ENCODE data around the gene FBXL2.
"Not testable (repeated sequence)": the region's sequence is repeated elsewhere in the genome, so short reads cannot be mapped to it uniquely, and the experiment has no call there.

The FBXL2 gene

DNA sequence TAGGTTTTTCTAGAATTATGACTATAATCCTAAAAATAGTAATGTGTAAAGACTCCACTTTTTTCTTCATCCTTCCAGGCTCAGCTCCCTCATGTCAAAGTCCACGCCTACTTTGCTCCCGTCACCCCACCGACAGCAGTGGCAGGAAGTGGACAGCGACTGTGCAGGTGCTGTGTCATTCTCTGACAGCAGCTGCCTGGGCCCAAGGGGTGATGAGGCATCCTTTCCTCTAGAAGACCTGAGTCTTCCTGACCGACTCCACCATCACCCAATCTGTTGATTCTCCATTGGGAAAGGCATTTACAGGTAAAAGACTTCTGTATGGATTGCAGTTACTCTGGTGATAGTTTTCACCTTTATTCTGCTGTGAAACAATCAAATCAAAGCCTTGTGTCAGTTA, 108.2 kb downstream of the FBXL2 start:
- DNase-seq, result peak in 1 of 2 experiments; percentile 27
- TF ChIP-seq POLR2A (IDR thresholded peaks at IDR 0.05; ENCODE audit: low read length), result no peak
- TF ChIP-seq GATA1 (IDR thresholded peaks at IDR 0.05; ENCODE audit: low read depth, low read length), result no peak

DNA sequence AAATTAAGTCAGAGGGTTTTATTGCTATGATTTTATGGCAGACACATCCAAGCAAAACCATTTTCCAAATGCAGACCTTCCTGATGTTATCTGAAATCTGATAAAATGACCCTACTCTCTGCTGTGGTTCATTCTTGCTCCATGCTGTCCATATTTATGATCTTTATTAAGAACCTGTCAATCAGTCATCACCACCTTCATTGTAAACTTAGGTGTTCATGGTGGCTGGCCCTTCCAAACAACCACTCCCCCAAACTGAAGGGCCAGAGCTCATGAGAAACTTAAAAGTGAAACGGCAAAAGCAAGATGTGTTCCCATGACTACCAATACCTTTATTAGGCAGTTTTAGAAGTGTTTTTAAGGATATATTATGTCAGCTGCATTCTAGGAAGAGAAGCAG, 109.4 kb downstream of the FBXL2 start:
- DNase-seq, result no peak
- TF ChIP-seq POLR2A (IDR thresholded peaks at IDR 0.05; ENCODE audit: low read length), result no peak
- no peak for TF ChIP-seq GATA1 (IDR thresholded peaks at IDR 0.05; ENCODE audit: low read depth, low read length)

DNA sequence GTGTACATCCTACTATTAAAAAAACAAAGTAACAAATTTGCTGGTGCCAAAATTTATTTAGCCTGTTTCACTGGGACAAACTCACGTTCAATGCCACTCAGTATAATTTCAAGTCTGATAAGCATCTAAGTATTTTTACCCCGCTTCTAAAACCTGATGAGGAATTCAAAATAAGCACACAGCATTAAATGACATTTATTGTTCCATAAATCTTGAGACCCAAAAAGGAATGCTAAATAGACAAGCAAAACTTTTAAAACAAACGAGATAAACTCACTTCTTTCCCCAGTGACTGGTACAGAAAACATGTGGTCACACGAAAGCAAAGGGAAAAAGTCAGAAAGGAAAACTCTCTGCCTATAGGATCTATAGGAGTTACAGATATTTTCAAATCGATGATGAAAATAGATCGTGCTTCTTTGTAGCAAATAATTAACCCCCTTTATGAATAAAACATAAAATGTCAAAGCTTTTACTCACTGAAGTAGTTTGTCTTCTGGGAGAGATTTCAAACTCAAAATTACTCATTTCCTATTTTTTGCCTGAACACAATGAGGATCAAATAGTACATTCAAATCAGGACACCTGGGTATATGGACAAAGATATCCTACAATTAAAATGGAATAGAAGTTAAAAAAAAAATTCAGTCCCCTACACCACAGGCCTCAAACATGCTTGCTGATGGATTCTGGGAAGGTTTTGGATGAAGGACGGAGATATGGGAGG, 111.3 kb downstream of the FBXL2 start:
- TF ChIP-seq GATA1 (IDR thresholded peaks at IDR 0.05; ENCODE audit: low read depth, low read length) (no peak), POLR2A (IDR thresholded peaks at IDR 0.05; ENCODE audit: low read length) (no peak)
- DNase-seq, result no peak

DNA sequence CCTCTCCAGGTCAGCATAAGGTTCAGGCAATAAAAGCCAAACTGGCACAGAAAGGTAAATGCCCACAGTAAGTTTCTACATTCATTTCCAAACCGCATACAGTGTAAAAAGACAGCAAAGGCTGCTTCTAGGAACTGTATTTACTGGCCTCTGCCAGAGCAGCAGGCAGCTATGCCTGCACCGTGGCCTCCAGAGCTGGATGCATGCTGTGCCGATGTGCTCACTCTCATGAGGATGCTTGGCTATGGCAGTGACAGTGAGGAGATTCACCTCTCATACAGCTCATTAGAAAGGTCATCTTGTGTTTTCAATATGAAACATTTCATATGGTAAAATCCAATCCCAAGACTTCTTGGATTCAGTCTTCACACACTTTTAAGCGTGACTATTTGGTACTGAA, 112.7 kb downstream of the FBXL2 start:
- no peak for DNase-seq
- TF ChIP-seq POLR2A (IDR thresholded peaks at IDR 0.05; ENCODE audit: low read length) (no peak), GATA1 (IDR thresholded peaks at IDR 0.05; ENCODE audit: low read depth, low read length) (no peak)

DNA sequence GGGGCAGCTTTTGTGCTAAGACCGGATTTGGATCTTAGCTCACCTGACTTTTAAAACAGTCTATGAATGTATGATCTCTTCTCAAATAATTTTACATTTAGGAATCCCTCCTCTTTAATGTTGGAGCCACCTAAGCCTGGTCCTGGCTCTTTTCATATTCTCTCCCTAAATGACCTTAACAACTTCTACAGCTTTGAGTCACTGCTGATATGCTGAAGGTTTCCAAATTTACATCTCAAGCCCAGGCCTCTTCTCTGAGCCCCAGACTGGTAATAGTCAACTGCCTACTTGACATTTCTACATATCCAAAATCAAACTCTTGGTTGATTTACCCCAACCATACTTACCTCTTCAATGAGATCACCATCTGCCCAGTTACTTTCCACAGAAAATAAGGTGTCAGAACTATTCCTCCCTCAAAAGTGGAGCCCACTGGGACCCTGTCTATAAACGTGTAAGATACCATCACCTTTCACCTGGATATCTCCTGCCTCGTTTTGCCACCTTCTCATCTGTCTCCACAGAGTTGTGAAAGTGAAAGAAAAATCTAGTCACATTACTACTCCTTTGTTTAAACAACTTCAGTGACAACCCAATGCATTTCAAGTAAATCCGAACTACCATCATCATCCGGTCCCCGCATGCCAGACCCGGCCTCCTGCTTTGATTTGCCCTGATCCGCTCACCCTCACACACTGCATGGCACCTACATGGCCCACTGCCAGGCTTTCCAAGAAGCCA, 114.2 kb downstream of the FBXL2 start:
- TF ChIP-seq GATA1 (IDR thresholded peaks at IDR 0.05; ENCODE audit: low read depth, low read length) (no peak), POLR2A (IDR thresholded peaks at IDR 0.05; ENCODE audit: low read length) (no peak)
- DNase-seq, result no peak

DNA sequence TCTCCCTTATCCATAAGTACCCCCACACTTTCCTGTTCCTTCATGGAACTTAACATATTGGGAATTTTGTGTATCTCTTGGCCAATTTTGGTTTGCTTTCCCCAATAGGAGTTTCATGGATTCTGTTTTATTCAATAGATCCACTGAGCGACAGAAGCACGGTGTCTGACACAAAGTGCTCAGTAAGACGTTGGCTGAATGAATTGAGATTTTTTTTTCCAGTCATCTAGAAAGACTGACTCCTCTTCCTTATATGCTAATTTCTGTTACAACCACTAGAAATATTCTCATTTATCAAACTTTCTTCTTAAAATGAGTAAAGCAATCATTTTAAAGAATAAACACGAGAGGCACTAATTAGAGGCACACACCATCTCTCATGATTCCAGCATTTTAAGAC, 114.9 kb downstream of the FBXL2 start:
- no peak for TF ChIP-seq POLR2A (IDR thresholded peaks at IDR 0.05; ENCODE audit: low read length)
- TF ChIP-seq GATA1 (IDR thresholded peaks at IDR 0.05; ENCODE audit: low read depth, low read length), result no peak
- no peak for DNase-seq

DNA sequence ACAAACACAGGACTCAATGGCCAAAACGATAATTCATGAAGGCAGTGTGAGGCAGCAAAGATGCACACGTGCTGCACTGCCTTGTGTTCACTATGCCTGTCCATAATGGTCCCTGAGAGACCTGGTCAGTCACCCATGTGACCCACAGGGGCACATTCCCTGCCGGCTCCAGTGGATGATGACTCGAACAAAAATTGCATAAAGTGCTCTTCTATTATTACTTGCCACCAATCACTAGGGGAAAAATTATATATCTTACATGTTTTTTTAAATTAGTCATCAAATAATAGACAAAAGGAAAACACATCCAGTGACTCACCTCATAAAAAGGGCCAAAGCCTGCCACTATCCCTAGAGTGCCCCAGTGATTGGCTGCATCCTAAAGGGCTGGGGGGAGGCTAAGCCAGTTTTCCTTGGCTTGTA, 115.5 kb downstream of the FBXL2 start:
- TF ChIP-seq GATA1 (IDR thresholded peaks at IDR 0.05; ENCODE audit: low read depth, low read length) (no peak), POLR2A (IDR thresholded peaks at IDR 0.05; ENCODE audit: low read length) (no peak)
- no peak for DNase-seq

DNA sequence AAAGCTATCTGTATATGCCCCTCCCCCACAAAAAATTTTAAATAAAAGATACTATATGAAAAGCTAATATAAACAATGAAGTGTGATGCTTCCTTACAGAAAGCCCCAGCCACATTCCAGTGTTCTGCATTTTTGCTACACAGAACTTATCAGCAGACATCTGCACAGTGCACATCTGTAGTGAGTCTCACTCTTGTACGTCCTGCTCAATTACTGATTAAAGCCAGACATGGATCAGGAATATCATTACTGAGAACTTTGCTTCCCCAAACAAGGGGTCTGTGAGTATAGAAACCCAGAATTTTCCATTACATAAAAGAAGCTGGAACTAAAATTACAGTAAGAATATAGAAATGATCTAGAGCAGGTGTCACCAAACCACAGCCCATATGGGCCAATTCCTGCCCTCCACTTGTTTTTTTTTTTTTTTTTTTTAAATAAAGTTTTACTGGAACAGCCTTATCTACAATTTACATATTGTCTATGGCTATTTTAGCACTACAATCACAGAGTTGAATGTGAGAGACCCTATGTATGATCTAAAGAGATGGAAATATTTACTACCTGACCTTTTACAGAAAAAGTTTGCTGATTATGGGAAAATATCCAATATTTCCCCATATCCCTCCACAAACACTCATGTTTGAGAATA, 117.3 kb downstream of the FBXL2 start:
- DNase-seq, result peak in 1 of 2 experiments; percentile 7
- no peak for TF ChIP-seq POLR2A (IDR thresholded peaks at IDR 0.05; ENCODE audit: low read length)
- TF ChIP-seq GATA1 (IDR thresholded peaks at IDR 0.05; ENCODE audit: low read depth, low read length), result no peak

DNA sequence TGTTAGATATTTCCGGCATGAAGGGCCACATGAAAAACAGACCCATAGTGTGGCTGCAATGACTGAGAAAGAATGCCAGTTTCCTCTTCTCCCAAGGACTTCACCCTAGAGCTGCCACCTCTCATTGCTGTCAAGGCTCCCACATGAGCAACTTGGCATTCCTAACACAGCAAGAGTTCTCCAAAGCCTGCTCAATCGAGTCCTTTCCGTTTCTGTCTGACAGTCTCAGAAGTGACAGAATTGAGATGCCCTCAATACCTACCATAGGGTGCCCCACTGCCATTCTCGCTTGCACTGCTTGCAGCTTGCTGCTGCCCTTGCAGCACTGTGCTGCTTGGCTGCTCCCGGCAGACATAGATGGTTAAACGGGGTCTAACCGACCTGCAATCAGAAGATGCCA, 118.7 kb downstream of the FBXL2 start:
- DNase-seq, result no peak
- TF ChIP-seq POLR2A (IDR thresholded peaks at IDR 0.05; ENCODE audit: low read length) (no peak), GATA1 (IDR thresholded peaks at IDR 0.05; ENCODE audit: low read depth, low read length) (no peak)

DNA sequence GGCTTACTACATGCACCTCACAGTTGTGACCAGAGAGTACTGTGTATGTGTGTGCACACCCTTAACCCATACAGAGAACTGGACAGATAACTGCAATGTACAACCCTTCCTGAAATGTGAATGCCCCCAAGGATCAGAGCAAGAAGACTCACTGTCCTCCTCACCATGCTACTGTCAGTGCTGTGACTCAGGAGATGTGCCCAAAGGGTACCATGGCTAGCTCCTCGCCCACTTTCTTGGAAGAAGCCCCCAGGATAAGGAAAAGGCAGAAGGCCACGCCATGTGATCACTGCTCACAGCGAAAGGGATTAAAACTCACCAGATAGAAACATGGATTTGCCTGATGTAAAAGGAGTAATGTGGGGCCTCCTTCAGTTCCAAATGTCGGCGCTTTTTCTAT, 121.2 kb downstream of the FBXL2 start:
- DNase-seq, result no peak
- no peak for TF ChIP-seq POLR2A (IDR thresholded peaks at IDR 0.05; ENCODE audit: low read length)
- TF ChIP-seq GATA1 (IDR thresholded peaks at IDR 0.05; ENCODE audit: low read depth, low read length), result no peak

DNA sequence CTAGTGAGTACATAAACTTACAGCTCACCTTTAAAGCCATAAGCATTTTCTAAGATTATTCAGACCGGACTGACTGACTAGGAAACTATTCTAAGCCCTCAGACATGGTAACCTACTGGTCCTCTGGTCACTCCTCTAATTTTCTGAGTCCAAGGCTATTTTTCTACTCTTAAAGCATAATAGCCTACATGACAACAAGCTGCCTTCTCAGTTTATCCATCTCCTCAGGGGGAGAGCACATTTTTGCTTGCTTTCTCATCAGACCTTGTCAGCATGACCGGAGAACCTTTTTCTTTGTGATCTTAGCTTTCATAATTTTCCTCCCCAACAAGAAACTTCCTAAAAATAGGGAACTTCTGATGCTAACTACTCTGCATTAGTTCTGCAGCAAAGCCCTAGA, 124.5 kb downstream of the FBXL2 start:
- no peak for DNase-seq
- TF ChIP-seq POLR2A (IDR thresholded peaks at IDR 0.05; ENCODE audit: low read length) (no peak), GATA1 (IDR thresholded peaks at IDR 0.05; ENCODE audit: low read depth, low read length) (no peak)

DNA sequence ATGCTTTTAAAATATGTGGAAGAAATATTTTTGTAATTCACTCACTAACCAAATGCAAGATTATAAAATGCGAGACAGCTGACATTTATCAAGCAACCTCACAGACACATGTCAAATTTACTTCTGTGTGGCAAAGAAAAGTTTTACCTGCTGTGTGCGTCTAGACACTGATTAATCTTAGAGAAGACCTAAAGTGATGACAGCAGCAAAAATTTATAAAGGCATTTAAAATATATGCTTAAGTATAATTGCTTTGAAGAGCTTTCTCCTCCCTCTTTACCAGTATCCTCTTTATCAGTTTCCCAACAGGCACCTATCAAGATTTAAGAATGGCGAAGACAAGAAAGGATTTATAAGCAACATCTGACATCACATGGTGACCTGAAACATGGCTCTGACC, 125.7 kb downstream of the FBXL2 start:
- no peak for TF ChIP-seq GATA1 (IDR thresholded peaks at IDR 0.05; ENCODE audit: low read depth, low read length)
- no peak for TF ChIP-seq POLR2A (IDR thresholded peaks at IDR 0.05; ENCODE audit: low read length)
- no peak for DNase-seq

DNA sequence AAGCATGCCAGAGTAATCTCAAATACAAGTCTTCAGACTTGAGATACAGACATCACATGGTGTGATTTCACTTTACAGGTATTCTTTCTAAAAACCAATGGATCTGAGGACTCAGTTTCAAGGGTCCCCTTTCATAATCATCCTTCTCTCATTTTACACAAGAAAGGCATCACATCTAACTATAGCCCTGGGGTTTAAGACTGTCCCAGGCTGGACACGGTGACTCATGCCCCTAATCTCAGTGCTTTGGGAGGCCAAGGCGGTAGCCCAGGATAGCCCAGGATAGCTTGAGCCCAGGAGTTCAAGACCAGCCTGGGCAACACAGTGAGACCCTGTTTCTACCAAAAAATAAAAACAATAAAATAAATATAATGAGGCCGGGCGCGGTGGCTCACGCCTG, 126.5 kb downstream of the FBXL2 start:
- DNase-seq, result no peak
- TF ChIP-seq POLR2A (IDR thresholded peaks at IDR 0.05; ENCODE audit: low read length) (no peak), GATA1 (IDR thresholded peaks at IDR 0.05; ENCODE audit: low read depth, low read length) (no peak)

DNA sequence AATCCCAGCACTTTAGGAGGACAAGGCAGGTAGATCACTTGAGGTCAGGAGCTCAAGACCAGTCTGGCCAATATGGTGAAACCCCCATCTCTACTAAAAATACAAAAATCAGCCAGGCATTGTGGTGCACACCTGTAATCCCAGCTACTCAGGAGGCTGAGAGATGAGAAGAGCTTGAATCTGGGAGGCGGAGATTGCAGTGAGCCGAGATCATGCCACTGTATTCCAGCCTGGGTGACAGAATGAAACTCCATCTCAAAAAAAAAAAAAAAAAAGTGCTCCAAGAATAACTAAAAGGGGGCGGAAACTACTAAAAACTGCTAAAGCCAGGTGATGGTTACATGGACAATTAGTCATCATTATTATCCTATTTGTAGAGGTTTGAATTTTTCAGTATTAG, 133.6 kb downstream of the FBXL2 start:
- not testable (repeated sequence) for DNase-seq

Data from erythroblast (primary cell).